DMS53 treated with DMSO at 0.1 percent for 48 hours (cell line): ENCODE measurements around the gene FREM1.

Experiments
- DNase-seq: peaks from one replicate; lab custom pipeline; 2025; ENCODE audit not compliant: unreplicated experiment; lab: John Stamatoyannopoulos, UW

Gene FREM1

GRCh38 chr9:14909601-14909960 is 647 bp downstream of the FREM1 start:
- DNase-seq = no peak

- DNase-seq = no peak
These were observed 1.0 kb downstream of the FREM1 start for GRCh38 chr9:14909181-14909580.

- no peak for DNase-seq
These were observed 1.7 kb downstream of the FREM1 start for GRCh38 chr9:14908295-14909180.

- no peak for DNase-seq
These were observed 2.5 kb downstream of the FREM1 start for GRCh38 chr9:14907696-14908095.

- no peak for DNase-seq
These were observed 2.9 kb downstream of the FREM1 start for GRCh38 chr9:14907360-14907685.

- DNase-seq = no peak
These were observed 3.4 kb downstream of the FREM1 start for GRCh38 chr9:14906644-14907359.

- no peak for DNase-seq
These were observed 4.2 kb downstream of the FREM1 start for GRCh38 chr9:14906000-14906399.

- no peak for DNase-seq
These were observed 7.2 kb downstream of the FREM1 start for GRCh38 chr9:14903040-14903439.

- no peak for DNase-seq
These were observed 7.7 kb downstream of the FREM1 start for GRCh38 chr9:14902561-14902960.

- DNase-seq = no peak
These were observed 10.4 kb downstream of the FREM1 start for GRCh38 chr9:14899815-14900193.

- no peak for DNase-seq
These were observed 11.0 kb downstream of the FREM1 start for GRCh38 chr9:14899042-14899814.

GRCh38 chr9:14895806-14896205 is 14.4 kb downstream of the FREM1 start:
- DNase-seq = no peak

- no peak for DNase-seq
These were observed 16.9 kb downstream of the FREM1 start for GRCh38 chr9:14893280-14893679.

GRCh38 chr9:14891332-14891731 is 18.9 kb downstream of the FREM1 start:
- no peak for DNase-seq

GRCh38 chr9:14889451-14889850 is 20.8 kb downstream of the FREM1 start:
- no peak for DNase-seq

- DNase-seq = no peak
These were observed 21.4 kb downstream of the FREM1 start for GRCh38 chr9:14888875-14889274.

- peak; percentile 11 for DNase-seq
These were observed 22.0 kb downstream of the FREM1 start for GRCh38 chr9:14888272-14888671.

- DNase-seq = no peak
These were observed 23.1 kb downstream of the FREM1 start for GRCh38 chr9:14887149-14887548.

GRCh38 chr9:14883310-14883944 is 26.8 kb downstream of the FREM1 start:
- no peak for DNase-seq

GRCh38 chr9:14882090-14882489 is 28.1 kb downstream of the FREM1 start:
- peak; percentile 9 for DNase-seq

- no peak for DNase-seq
These were observed 29.2 kb downstream of the FREM1 start for GRCh38 chr9:14881006-14881405.
